Measurements from ENCODE around the gene PPP6R2. TPM values are rescaled to one million over a fixed set of nuclear protein-coding genes. Genes with fewer than 3 reads are reported as not detected.

PPP6R2 gene
- polyA plus RNA-seq, 3 donors: 9.1 to 74.5 (median 10.3) TPM

DNA sequence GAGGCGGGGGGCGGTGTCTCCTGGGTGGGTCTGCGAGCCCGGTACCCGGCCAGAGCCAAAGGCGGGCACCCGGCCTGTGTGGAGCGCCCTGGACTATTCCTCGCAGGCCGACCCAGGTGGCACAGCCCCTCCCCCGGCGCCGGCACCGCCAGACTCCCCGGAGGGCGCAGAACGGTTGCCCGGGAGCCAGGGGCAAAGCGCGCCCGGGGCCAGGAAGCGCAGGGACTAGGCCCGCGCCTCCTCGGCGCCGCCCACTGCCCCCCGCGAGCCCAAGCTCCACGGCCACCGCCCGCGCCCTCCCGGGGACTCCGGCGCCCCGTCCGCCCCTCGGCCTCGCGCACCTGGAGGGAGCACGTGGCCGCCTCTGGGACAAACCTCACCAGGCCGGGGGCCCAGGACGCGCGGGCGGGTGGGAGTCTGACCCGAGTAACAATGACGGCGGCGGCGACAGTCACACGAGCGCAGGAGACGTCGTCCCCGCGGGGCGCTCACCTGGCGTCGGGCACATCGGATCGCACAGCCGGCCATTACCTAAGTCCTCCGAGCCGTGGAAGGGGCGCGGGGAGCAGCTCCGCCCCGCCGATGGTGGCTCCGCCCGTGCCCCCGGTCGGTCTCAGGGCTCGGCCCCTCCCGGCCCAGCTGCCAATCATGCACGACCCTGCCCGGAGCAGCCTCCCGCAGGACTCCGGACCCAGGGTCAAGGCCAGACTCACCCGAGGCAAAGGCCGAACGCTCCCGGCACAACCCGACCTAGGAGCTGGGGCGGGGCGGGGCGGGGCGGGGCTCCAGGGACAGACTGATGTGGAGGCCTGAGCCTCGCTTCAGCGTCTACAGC is 43.1 kb upstream of the PPP6R2 start:
- Mint-ChIP-seq H3K27me3 (ENCODE audit: low read depth in 3 of 3) (peaks cover 0 to 1% (median 0%) of the 10 kb centered on the region in 3 donors), H3K4me3 (peak overlapping the region; percentile 59 to 96), H3K27ac (no peak overlapping the region), H3K36me3 (peaks cover 15 to 40% of the 10 kb centered on the region in 2 donors), H3K4me1 (peaks cover 67% of the 10 kb centered on the region), H3K9me3 (peaks cover 0 to 2% (median 0%) of the 10 kb centered on the region in 7 donors)
- intact Hi-C loops (cut with micrococcal nuclease): loop anchor here in 1 of 2 donors (5.0 to 10.0 kb wide), 2 partner anchors 232 to 335 kb away; partner anchors contain the start of genes PIM3 and TYMP
- peaks cover 92% of the 10 kb centered on the region for H4K20me1 ChIP-seq (ENCODE audit: insufficient read depth, low read length)
- peaks cover 13 to 17% of the 10 kb centered on the region in 2 donors for H3K36me3 ChIP-seq (replicated peaks in 1 of 2; ENCODE audit: control insufficient read depth in 1 of 2, insufficient read depth in 2 of 2, low read length in 2 of 2)
- H3K4me1 ChIP-seq (ENCODE audit: control insufficient read depth in 1 of 2, insufficient read depth in 2 of 2, low read length in 2 of 2): peaks cover 63 to 91% of the 10 kb centered on the region in 2 donors
- no peak overlapping the region for H2AFZ ChIP-seq (ENCODE audit: insufficient read depth, low read depth, low read length, poor library complexity, severe bottlenecking)
- H3K27me3 ChIP-seq (ENCODE audit: control insufficient read depth in 2 of 2, insufficient read depth in 2 of 2, low read length in 2 of 2): no peaks in the 10 kb centered on the region
- no peaks in the 10 kb centered on the region for H3K9me3 ChIP-seq (replicated peaks in 1 of 2; ENCODE audit: control insufficient read depth in 1 of 2, insufficient read depth in 1 of 2, low read length in 2 of 2)
- H3K4me2 ChIP-seq (replicated peaks; ENCODE audit: extremely low read depth, low read length, poor library complexity, severe bottlenecking): peak overlapping the region; percentile 93
- no peak for DNase-seq
- no peak overlapping the region for H3K27ac ChIP-seq (ENCODE audit: low read depth in 1 of 2, low read length in 2 of 2)
- H3K79me2 ChIP-seq (ENCODE audit: insufficient read depth, low read length): peaks cover 98% of the 10 kb centered on the region
- peak overlapping the region; percentile 94 for H3K9ac ChIP-seq (ENCODE audit: insufficient read depth, low read length, poor library complexity, severe bottlenecking)
- 38% methylated on average over 91 of the region's 93 CpGs for WGBS (ENCODE audit: insufficient coverage)
- TF ChIP-seq, protein P1, sequence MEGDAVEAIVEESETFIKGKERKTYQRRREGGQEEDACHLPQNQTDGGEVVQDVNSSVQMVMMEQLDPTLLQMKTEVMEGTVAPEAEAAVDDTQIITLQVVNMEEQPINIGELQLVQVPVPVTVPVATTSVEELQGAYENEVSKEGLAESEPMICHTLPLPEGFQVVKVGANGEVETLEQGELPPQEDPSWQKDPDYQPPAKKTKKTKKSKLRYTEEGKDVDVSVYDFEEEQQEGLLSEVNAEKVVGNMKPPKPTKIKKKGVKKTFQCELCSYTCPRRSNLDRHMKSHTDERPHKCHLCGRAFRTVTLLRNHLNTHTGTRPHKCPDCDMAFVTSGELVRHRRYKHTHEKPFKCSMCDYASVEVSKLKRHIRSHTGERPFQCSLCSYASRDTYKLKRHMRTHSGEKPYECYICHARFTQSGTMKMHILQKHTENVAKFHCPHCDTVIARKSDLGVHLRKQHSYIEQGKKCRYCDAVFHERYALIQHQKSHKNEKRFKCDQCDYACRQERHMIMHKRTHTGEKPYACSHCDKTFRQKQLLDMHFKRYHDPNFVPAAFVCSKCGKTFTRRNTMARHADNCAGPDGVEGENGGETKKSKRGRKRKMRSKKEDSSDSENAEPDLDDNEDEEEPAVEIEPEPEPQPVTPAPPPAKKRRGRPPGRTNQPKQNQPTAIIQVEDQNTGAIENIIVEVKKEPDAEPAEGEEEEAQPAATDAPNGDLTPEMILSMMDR (IDR thresholded peaks at IDR 0.05): no peak
- H3K4me3 ChIP-seq (replicated peaks in 1 of 3; ENCODE audit: low read depth in 2 of 3, low read length in 3 of 3): peak overlapping the region; percentile 14 to 100 (median 18)

DNA sequence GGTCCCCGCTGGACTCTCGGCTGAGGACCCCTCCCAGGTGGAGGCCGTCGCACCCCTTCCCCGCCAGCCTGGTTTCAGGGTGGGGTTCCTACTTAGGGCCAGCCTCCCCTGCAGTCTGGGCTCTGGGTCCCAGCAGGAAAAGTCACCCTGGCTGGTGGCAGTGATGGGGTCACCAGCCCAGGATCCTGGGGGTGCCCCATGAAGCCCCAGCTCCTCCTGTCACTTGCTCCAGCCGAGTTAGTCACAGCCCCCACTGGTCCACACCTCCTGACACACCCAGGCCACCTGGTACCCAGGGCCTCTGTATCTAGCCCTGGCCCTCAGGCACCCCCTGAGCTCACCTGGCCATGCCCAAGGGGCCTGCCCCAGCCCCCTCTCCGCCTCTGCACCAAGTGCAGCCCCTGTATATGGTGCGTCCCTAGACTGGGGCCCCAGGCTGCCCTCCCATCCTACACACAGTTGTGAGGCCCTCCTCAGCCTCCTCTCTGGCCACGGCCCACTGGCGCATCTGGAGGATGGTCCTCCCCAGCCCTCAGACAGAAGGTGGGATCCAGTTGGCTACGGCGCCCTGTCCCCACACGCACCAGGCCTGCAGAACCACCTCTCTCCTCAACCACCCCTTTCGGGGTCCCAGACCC is 42.4 kb upstream of the PPP6R2 start:
- TF ChIP-seq, protein P1 (IDR thresholded peaks at IDR 0.05): no peak
- Histone ChIP-seq H2AFZ (ENCODE audit: insufficient read depth, low read depth, low read length, poor library complexity, severe bottlenecking) (no peak overlapping the region), H3K79me2 (ENCODE audit: insufficient read depth, low read length) (peaks cover 98% of the 10 kb centered on the region), H3K36me3 (replicated peaks in 1 of 2; ENCODE audit: control insufficient read depth in 1 of 2, insufficient read depth in 2 of 2, low read length in 2 of 2) (peaks cover 7 to 16% of the 10 kb centered on the region in 2 donors), H3K9ac (ENCODE audit: insufficient read depth, low read length, poor library complexity, severe bottlenecking) (peak overlapping the region; percentile 94), H3K4me2 (replicated peaks; ENCODE audit: extremely low read depth, low read length, poor library complexity, severe bottlenecking) (peak overlapping the region; percentile 93), H3K27me3 (ENCODE audit: control insufficient read depth in 2 of 2, insufficient read depth in 2 of 2, low read length in 2 of 2) (no peaks in the 10 kb centered on the region), H3K4me3 (replicated peaks in 1 of 3; ENCODE audit: low read depth in 2 of 3, low read length in 3 of 3) (peak overlapping the region; percentile 18 to 100 (median 43)), H3K9me3 (replicated peaks in 1 of 2; ENCODE audit: control insufficient read depth in 1 of 2, insufficient read depth in 1 of 2, low read length in 2 of 2) (no peaks in the 10 kb centered on the region), H3K4me1 (ENCODE audit: control insufficient read depth in 1 of 2, insufficient read depth in 2 of 2, low read length in 2 of 2) (peaks cover 67 to 91% of the 10 kb centered on the region in 2 donors), H4K20me1 (ENCODE audit: insufficient read depth, low read length) (peaks cover 92% of the 10 kb centered on the region), H3K27ac (ENCODE audit: low read depth in 1 of 2, low read length in 2 of 2) (peak overlapping the region in 1 of 2 donors; percentile 100)
- Mint-ChIP-seq H3K4me3 (peak overlapping the region; percentile 96), H3K27ac (peak overlapping the region in 4 of 7 donors; percentile 41 to 100 (median 84)), H3K36me3 (peaks cover 8 to 33% of the 10 kb centered on the region in 2 donors), H3K4me1 (peaks cover 64% of the 10 kb centered on the region), H3K9me3 (peaks cover 0 to 2% (median 0%) of the 10 kb centered on the region in 7 donors), H3K27me3 (ENCODE audit: low read depth in 3 of 3) (peaks cover 0 to 1% (median 0%) of the 10 kb centered on the region in 3 donors)
- DNase-seq: no peak
- intact Hi-C loops (cut with micrococcal nuclease): loop anchor here (1.0 to 10.0 kb wide), 3 partner anchors 8 to 336 kb away; partner anchors contain the start of genes PIM3 (in 1 of the 2) and TYMP (in 1 of the 2)
- WGBS (ENCODE audit: insufficient coverage): 89% methylated on average over 14 of the region's 14 CpGs
